Neural cell (in vitro differentiated cells): ENCODE measurements around the gene YBX1. TPM values are rescaled to one million over a fixed set of nuclear protein-coding genes. Genes with fewer than 3 reads are reported as not detected.

Experiments used
- H2AFZ ChIP-seq: fragments of 200-600, 300-800 bp; sonication (generic), shearing (Covaris generic); 2 replicates; pipeline ENCODE4 v1.6.0; 2014; ENCODE audit warnings: low read depth, mild to moderate bottlenecking, antibody characterized with exemption, low read length, moderate library complexity
- H3F3A ChIP-seq: fragments of 200-600 bp; shearing (Covaris generic); 2 replicates; pipeline ENCODE4 v1.6.1; 2016; ENCODE audit warnings: mild to moderate bottlenecking, moderate library complexity, mixed read lengths, antibody characterized with exemption, low read length; ENCODE audit not compliant: insufficient read depth, poor library complexity, severe bottlenecking
- H3K27ac ChIP-seq: fragments of 200-600, 300-800 bp; sonication (generic), shearing (Covaris generic); 2 replicates; pipeline ENCODE4 v1.5.1; 2014; ENCODE audit warnings: mild to moderate bottlenecking, low read length, moderate library complexity
- H3K27me3 ChIP-seq: fragments of 300-800, 200-600 bp; sonication (generic), shearing (Covaris generic); 2 replicates; pipeline ENCODE4 v1.6.0; 2014; ENCODE audit warnings: mild to moderate bottlenecking, low read depth, low read length, moderate library complexity; ENCODE audit not compliant: insufficient read depth
- H3K36me3 ChIP-seq: fragments of 300-800, 200-600 bp; sonication (generic), shearing (Covaris generic); 2 replicates; pipeline ENCODE4 v1.5.1; 2014; ENCODE audit warnings: mild to moderate bottlenecking, antibody characterized with exemption, low read length, moderate library complexity; ENCODE audit not compliant: insufficient read depth
- H3K4me2 ChIP-seq: fragments of 300-800, 200-600 bp; sonication (generic), shearing (Covaris generic); 2 replicates; pipeline ENCODE4 v1.6.0; 2014; ENCODE audit warnings: mild to moderate bottlenecking, low read length
- H3K4me3 ChIP-seq: fragments of 300-800, 200-600 bp; sonication (generic), shearing (Covaris generic); 2 replicates; pipeline ENCODE4 v1.5.1; 2014; ENCODE audit warnings: mild to moderate bottlenecking, low read length, moderate library complexity
- H3K79me2 ChIP-seq: fragments of 200-600 bp; shearing (Covaris generic); replicated peaks from 2 replicates; pipeline ENCODE4 v1.6.0; 2014; ENCODE audit warnings: mild to moderate bottlenecking, low read length, moderate library complexity; ENCODE audit not compliant: insufficient read depth
- H3K9ac ChIP-seq: fragments of 300-800, 200-600 bp; sonication (generic), shearing (Covaris generic); 2 replicates; pipeline ENCODE4 v1.6.1; 2016; ENCODE audit warnings: mild to moderate bottlenecking, low read length, mixed read lengths
- H3K9me2 ChIP-seq: fragments of 200-600 bp; shearing (Covaris generic); 2 replicates; pipeline ENCODE4 v1.6.1; 2016; ENCODE audit warnings: mild to moderate bottlenecking, low read length, mixed read lengths; ENCODE audit not compliant: insufficient read depth
- H3K9me3 ChIP-seq: fragments of 200-600, 300-800 bp; sonication (generic), shearing (Covaris generic); 2 replicates; pipeline ENCODE4 v1.6.1; 2016; ENCODE audit warnings: mild to moderate bottlenecking, mixed run types, low read length, moderate library complexity, mixed read lengths
- H4K20me1 ChIP-seq: fragments of 200-600 bp; shearing (Covaris generic); 2 replicates; pipeline ENCODE4 v1.6.1; 2016; ENCODE audit warnings: mild to moderate bottlenecking, mixed run types; ENCODE audit not compliant: insufficient read depth
- EP300 ChIP-seq: fragments of 450-650 bp; conservative IDR thresholded peaks from 2 replicates; pipeline ENCODE4 v1.6.1; 2014; ENCODE audit warnings: antibody characterized with exemption, mild to moderate bottlenecking, moderate library complexity; ENCODE audit not compliant: poor library complexity, severe bottlenecking
- EZH2 ChIP-seq: fragments of 200-600, 300-800 bp; shearing (Covaris generic), sonication (generic); IDR thresholded peaks from 2 replicates; pipeline ENCODE4 v1.6.1; 2014; ENCODE audit warnings: antibody characterized with exemption, low read length, borderline replicate concordance, mild to moderate bottlenecking; ENCODE audit not compliant: insufficient read depth, poor library complexity, severe bottlenecking
- MXI1 ChIP-seq: fragments of 450-650 bp; conservative IDR thresholded peaks from 2 replicates; pipeline ENCODE4 v1.6.1; 2014; ENCODE audit warnings: antibody characterized with exemption, mild to moderate bottlenecking; ENCODE audit not compliant: poor library complexity, severe bottlenecking
- POLR2AphosphoS5 ChIP-seq: IDR thresholded peaks from 2 replicates; pipeline ENCODE4 v1.6.1; 2012
- RAD21 ChIP-seq: fragments of 450-650 bp; conservative IDR thresholded peaks from 2 replicates; pipeline ENCODE4 v1.6.1; 2014; ENCODE audit warnings: antibody characterized with exemption, mild to moderate bottlenecking, moderate library complexity
- SMC3 ChIP-seq: fragments of 450-650 bp; conservative IDR thresholded peaks from 2 replicates; pipeline ENCODE4 v1.6.1; 2014; ENCODE audit warnings: antibody characterized with exemption, mild to moderate bottlenecking, moderate library complexity; ENCODE audit not compliant: poor library complexity
- TAF1 ChIP-seq: IDR thresholded peaks from 2 replicates; pipeline ENCODE4 v1.6.1; 2012; ENCODE audit warnings: low read depth
- polyA plus RNA-seq: library from polyadenylated mRNA; depleted of rRNA; stranded (reverse); fragments of >200 nt; gene quantifications from 2 replicates; pipeline ENCODE4 v1.2.3, GENCODE V29; 2014
- TF ChIP-seq, protein P1 (sequence below): fragments of 450-650 bp; IDR thresholded peaks from 2 replicates; pipeline ENCODE4 v1.5.1; 2014; ENCODE audit warnings: antibody characterized with exemption, mild to moderate bottlenecking, moderate library complexity; ENCODE audit not compliant: poor library complexity, severe bottlenecking
- TF ChIP-seq, protein P2 (sequence below): IDR thresholded peaks from 2 replicates; pipeline ENCODE4 v1.6.1; 2012; ENCODE audit warnings: borderline replicate concordance

Gene YBX1
- polyA plus RNA-seq, 1 donor from 2014 or later = 706 TPM

DNA sequence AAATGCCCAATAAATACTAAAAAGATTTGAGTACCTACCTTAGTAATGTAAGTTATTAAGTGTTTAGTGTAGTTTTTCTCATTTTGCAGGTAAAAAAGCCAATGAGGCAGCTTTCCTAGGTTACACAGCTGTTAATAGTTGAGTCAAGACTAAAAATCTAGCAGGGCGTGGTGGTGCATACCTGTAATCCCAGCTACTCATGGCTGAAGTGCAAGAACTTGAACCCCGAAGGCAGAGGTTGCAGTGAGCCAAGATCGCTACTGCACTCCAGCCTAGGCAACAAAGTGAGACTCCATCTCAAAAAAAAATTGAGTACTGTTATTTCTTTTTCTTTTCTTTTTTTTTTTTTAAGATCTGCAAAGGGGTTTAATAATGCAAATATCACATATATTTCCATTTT, 7.7 kb downstream of the YBX1 start:
- H3K36me3 ChIP-seq = no peaks in the 10 kb centered on the region
- no peaks in the 10 kb centered on the region for H3K9me3 ChIP-seq
- no peak overlapping the region for H3K27ac ChIP-seq
- H3K9me2 ChIP-seq = no peaks in the 10 kb centered on the region
- no peak overlapping the region for H3K4me3 ChIP-seq
- H3K4me2 ChIP-seq = no peak overlapping the region
- no peaks in the 10 kb centered on the region for H3K27me3 ChIP-seq
- H3K9ac ChIP-seq = no peak overlapping the region
- peaks cover 95% of the 10 kb centered on the region for H3K79me2 ChIP-seq
- no peaks in the 10 kb centered on the region for H3F3A ChIP-seq
- no peak overlapping the region for H2AFZ ChIP-seq
- H4K20me1 ChIP-seq = peaks cover 28% of the 10 kb centered on the region
- TF ChIP-seq RAD21 = no peak
- TF ChIP-seq EP300 = no peak
- TF ChIP-seq, protein P1, sequence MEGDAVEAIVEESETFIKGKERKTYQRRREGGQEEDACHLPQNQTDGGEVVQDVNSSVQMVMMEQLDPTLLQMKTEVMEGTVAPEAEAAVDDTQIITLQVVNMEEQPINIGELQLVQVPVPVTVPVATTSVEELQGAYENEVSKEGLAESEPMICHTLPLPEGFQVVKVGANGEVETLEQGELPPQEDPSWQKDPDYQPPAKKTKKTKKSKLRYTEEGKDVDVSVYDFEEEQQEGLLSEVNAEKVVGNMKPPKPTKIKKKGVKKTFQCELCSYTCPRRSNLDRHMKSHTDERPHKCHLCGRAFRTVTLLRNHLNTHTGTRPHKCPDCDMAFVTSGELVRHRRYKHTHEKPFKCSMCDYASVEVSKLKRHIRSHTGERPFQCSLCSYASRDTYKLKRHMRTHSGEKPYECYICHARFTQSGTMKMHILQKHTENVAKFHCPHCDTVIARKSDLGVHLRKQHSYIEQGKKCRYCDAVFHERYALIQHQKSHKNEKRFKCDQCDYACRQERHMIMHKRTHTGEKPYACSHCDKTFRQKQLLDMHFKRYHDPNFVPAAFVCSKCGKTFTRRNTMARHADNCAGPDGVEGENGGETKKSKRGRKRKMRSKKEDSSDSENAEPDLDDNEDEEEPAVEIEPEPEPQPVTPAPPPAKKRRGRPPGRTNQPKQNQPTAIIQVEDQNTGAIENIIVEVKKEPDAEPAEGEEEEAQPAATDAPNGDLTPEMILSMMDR = no peak
- TF ChIP-seq, protein P2, sequence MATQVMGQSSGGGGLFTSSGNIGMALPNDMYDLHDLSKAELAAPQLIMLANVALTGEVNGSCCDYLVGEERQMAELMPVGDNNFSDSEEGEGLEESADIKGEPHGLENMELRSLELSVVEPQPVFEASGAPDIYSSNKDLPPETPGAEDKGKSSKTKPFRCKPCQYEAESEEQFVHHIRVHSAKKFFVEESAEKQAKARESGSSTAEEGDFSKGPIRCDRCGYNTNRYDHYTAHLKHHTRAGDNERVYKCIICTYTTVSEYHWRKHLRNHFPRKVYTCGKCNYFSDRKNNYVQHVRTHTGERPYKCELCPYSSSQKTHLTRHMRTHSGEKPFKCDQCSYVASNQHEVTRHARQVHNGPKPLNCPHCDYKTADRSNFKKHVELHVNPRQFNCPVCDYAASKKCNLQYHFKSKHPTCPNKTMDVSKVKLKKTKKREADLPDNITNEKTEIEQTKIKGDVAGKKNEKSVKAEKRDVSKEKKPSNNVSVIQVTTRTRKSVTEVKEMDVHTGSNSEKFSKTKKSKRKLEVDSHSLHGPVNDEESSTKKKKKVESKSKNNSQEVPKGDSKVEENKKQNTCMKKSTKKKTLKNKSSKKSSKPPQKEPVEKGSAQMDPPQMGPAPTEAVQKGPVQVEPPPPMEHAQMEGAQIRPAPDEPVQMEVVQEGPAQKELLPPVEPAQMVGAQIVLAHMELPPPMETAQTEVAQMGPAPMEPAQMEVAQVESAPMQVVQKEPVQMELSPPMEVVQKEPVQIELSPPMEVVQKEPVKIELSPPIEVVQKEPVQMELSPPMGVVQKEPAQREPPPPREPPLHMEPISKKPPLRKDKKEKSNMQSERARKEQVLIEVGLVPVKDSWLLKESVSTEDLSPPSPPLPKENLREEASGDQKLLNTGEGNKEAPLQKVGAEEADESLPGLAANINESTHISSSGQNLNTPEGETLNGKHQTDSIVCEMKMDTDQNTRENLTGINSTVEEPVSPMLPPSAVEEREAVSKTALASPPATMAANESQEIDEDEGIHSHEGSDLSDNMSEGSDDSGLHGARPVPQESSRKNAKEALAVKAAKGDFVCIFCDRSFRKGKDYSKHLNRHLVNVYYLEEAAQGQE = no peak
- TF ChIP-seq POLR2AphosphoS5 = no peak
- TF ChIP-seq TAF1 = no peak
- TF ChIP-seq MXI1 = no peak
- no peak for TF ChIP-seq EZH2
- TF ChIP-seq SMC3 = no peak

GRCh38 chr1:42690477-42691156, 8.4 kb downstream of the YBX1 start:
- no peak overlapping the region for H3K9ac ChIP-seq
- H4K20me1 ChIP-seq = peaks cover 28% of the 10 kb centered on the region
- no peaks in the 10 kb centered on the region for H3K9me3 ChIP-seq
- no peak overlapping the region for H3K4me3 ChIP-seq
- no peaks in the 10 kb centered on the region for H3K27me3 ChIP-seq
- no peaks in the 10 kb centered on the region for H3K36me3 ChIP-seq
- H3K4me2 ChIP-seq = no peak overlapping the region
- TF ChIP-seq, protein P1 = peak; percentile 56
- peak; percentile 43 for TF ChIP-seq SMC3
- no peak for TF ChIP-seq TAF1
- no peak for TF ChIP-seq EZH2
- TF ChIP-seq MXI1 = no peak
- no peak for TF ChIP-seq EP300
- peak; percentile 55 for TF ChIP-seq RAD21
- no peak for TF ChIP-seq POLR2AphosphoS5
- TF ChIP-seq, protein P2 = no peak
- no peaks in the 10 kb centered on the region for H3F3A ChIP-seq
- peaks cover 95% of the 10 kb centered on the region for H3K79me2 ChIP-seq
- no peak overlapping the region for H3K27ac ChIP-seq
- no peak overlapping the region for H2AFZ ChIP-seq
- no peaks in the 10 kb centered on the region for H3K9me2 ChIP-seq
